Panc1 (cell line): Measurements from ENCODE around the gene SLC24A4. TPM values are rescaled to one million over a fixed set of nuclear protein-coding genes. Genes with fewer than 3 reads are reported as not detected.

ENCODE experiments used
- ATAC-seq: fragments of 200-7000 bp; cut with Tn5 transposase; 2 replicates; pipeline ENCODE4 v1.9.1; 2020; ENCODE audit warnings: mild to moderate bottlenecking, moderate library complexity
- BruUV-seq: library from RNA; stranded (reverse); fragments of 400-500 nt; replicated peaks from 2 replicates; lab custom pipeline; 2021; lab: Mats Ljungman, UMichigan
- CTCF ChIA-PET: fragments of 300-600 bp; sonication (Branson Sonifier 250); formaldehyde crosslinking; loops from one replicate; lab custom pipeline; 2022; ENCODE audit warnings: antibody characterized with exemption; lab: Charles Lee
- POLR2A ChIA-PET: fragments of 300-600 bp; sonication (Branson Sonifier 250); formaldehyde crosslinking; loops from one replicate; lab custom pipeline; 2022; ENCODE audit warnings: antibody characterized with exemption; lab: Charles Lee
- DNase-seq: peaks from one replicate; pipeline ENCODE4 v3.0.0-alpha.2; 2010; ENCODE audit warnings: low read depth, low spot score
- H3K27ac ChIP-seq: 2 replicates; pipeline ENCODE4 v1.5.1; 2011; ENCODE audit warnings: mild to moderate bottlenecking, low read length, inconsistent platforms
- H3K27me3 ChIP-seq: fragments of 200-500 bp; sonication (Bioruptor generic); 2 replicates; pipeline ENCODE4 v1.6.0; 2014; ENCODE audit warnings: low read length, inconsistent platforms; ENCODE audit not compliant: control insufficient read depth, insufficient read depth
- H3K36me3 ChIP-seq: fragments of 200-500 bp; sonication (Bioruptor generic); 2 replicates; pipeline ENCODE4 v1.5.1; 2014; ENCODE audit warnings: inconsistent platforms, mild to moderate bottlenecking, low read length, moderate library complexity; ENCODE audit not compliant: control insufficient read depth, insufficient read depth
- H3K4me1 ChIP-seq: 2 replicates; pipeline ENCODE4 v1.5.1; 2011; ENCODE audit warnings: inconsistent platforms, mild to moderate bottlenecking, low read length, moderate library complexity; ENCODE audit not compliant: control insufficient read depth, insufficient read depth
- H3K4me3 ChIP-seq, 2 experiments: 2 replicates each; pipeline ENCODE4 v1.5.1; 2011 to 2012; ENCODE audit warnings: low read depth in 2 of 2, low read length in 2 of 2, mild to moderate bottlenecking in 2 of 2, inconsistent platforms in 1 of 2, moderate library complexity in 1 of 2
- H3K9me3 ChIP-seq: fragments of 200-500 bp; sonication (Bioruptor generic); 2 replicates; pipeline ENCODE4 v1.5.1; 2014; ENCODE audit warnings: low read depth, mild to moderate bottlenecking, inconsistent platforms, low read length, moderate library complexity; ENCODE audit not compliant: control insufficient read depth, insufficient read depth
- SIN3A ChIP-seq: IDR thresholded peaks from 2 replicates; pipeline ENCODE4 v1.6.1; 2012; ENCODE audit warnings: low read depth, mild to moderate bottlenecking, low read length, moderate library complexity, borderline replicate concordance; ENCODE audit not compliant: insufficient read depth
- in situ Hi-C: cut with HindIII; loops from 2 replicates; pipeline ENCODE4 v1.10.0; 2016; ENCODE audit warnings: low sequenced_read_pairs, low pct_unique_long_range_greater_than_20kb
- intact Hi-C: fragments of 100-400 bp; cut with micrococcal nuclease; formaldehyde crosslinking; loops from one replicate; pipeline ENCODE4 v1.10.0; 2022; ENCODE audit not compliant: unreplicated experiment
- total RNA-seq: library from RNA; stranded (reverse); gene quantifications from one replicate; pipeline ENCODE4 v1.2.1, GENCODE V29; 2021; ENCODE audit not compliant: unreplicated experiment

SLC24A4 gene
- total RNA-seq, 1 experiment from 2014 or later = not detected

DNA sequence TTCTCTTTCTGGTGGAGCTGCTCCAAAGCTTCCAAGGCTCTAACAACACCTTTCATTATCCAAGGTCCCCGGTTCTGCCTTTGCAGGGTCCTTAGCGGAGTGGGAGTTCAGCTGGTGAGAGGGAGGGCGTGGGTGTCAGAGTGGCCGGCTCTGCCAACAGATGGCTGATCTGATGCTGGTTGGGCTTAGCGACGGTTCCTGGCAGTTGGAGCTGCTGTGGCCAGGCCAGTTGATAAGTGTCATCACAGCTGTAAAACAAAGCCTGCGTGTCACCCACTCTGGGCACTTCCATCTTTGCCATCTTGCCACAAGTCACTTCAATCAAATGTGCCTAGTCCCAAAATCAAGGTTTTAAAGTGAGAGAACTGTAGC, 226.9 kb downstream of the SLC24A4 start:
- no peaks in the 10 kb centered on the region for H3K27me3 ChIP-seq
- DNase-seq = no peak
- BruUV-seq = no TSS peak
- H3K36me3 ChIP-seq = no peaks in the 10 kb centered on the region
- in situ Hi-C loops (no loop called here), intact Hi-C loops (no loop called here)
- POLR2A ChIA-PET = no interaction called here
- CTCF ChIA-PET = no interaction called here
- no peak for TF ChIP-seq SIN3A
- no peaks in the 10 kb centered on the region for H3K4me1 ChIP-seq
- no peak overlapping the region for H3K4me3 ChIP-seq
- no peaks in the 10 kb centered on the region for H3K9me3 ChIP-seq
- H3K27ac ChIP-seq = no peak overlapping the region
- ATAC-seq = no peak

Other genes with a start within 250 kb of the SLC24A4 start
- 14.6 TPM for gene ATXN3, start 216.6 kb upstream of the SLC24A4 start, total RNA-seq
- 126 TPM for gene NDUFB1, start 201.5 kb upstream of the SLC24A4 start, total RNA-seq
- 62.0 TPM for gene CPSF2, start 201.2 kb upstream of the SLC24A4 start, total RNA-seq
- 10.9 TPM for gene RIN3, start 190.6 kb downstream of the SLC24A4 start, total RNA-seq